ENCODE data around the gene TFCP2. TPM values are rescaled to one million over a fixed set of nuclear protein-coding genes. Genes with fewer than 3 reads are reported as not detected.

The TFCP2 gene
- total RNA-seq, 1 donor from 2014 or later: 40.7 TPM

DNA sequence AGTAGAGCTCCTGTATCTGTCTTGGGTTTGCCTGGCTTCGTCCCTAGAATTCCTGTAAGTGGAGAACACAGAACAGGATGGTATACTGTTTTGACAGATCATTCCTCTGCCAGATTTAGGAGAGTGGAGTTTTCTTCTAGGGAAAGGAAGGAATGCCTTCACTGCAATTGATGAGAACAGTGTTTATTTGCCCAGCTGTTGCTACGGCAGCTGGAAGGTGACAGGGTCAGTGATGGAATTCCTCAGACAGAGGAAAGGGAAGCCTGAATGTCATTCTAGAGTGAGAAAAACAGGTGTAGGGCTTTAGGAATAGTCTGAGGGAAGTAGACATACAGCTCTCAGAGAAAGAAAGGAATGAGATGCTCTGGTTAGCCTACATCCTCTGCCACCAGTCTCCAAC lies 101.3 kb downstream of the TFCP2 start:
- H3K9me3 Mint-ChIP-seq: no peaks in the 10 kb centered on the region
- peaks cover 19% of the 10 kb centered on the region for H3K36me3 Mint-ChIP-seq
- no peaks in the 10 kb centered on the region for H3K27me3 Mint-ChIP-seq
- H3K4me1 Mint-ChIP-seq (ENCODE audit: unreplicated experiment): no peaks in the 10 kb centered on the region
- no peak overlapping the region for H3K27ac Mint-ChIP-seq
- peak; percentile 8 for DNase-seq (ENCODE audit: extremely low spot score, unreplicated experiment)
- no peak for TF ChIP-seq CTCF (conservative IDR thresholded peaks at IDR 0.05)
- no peak overlapping the region for H3K4me3 Mint-ChIP-seq

- Mint-ChIP-seq H3K27ac (no peak overlapping the region), H3K4me3 (no peak overlapping the region), H3K9me3 (no peaks in the 10 kb centered on the region), H3K36me3 (peaks cover 19% of the 10 kb centered on the region), H3K27me3 (no peaks in the 10 kb centered on the region), H3K4me1 (ENCODE audit: unreplicated experiment) (no peaks in the 10 kb centered on the region)
- DNase-seq (ENCODE audit: extremely low spot score, unreplicated experiment): no peak
- TF ChIP-seq CTCF (conservative IDR thresholded peaks at IDR 0.05): no peak
Measured at GRCh38 chr12:51070004-51070403, 102.9 kb downstream of the TFCP2 start.

- no peak overlapping the region for H3K27ac Mint-ChIP-seq
- H3K4me3 Mint-ChIP-seq: no peak overlapping the region
- peaks cover 19% of the 10 kb centered on the region for H3K36me3 Mint-ChIP-seq
- no peak for DNase-seq (ENCODE audit: extremely low spot score, unreplicated experiment)
- no peaks in the 10 kb centered on the region for H3K9me3 Mint-ChIP-seq
- H3K27me3 Mint-ChIP-seq: no peaks in the 10 kb centered on the region
- no peaks in the 10 kb centered on the region for H3K4me1 Mint-ChIP-seq (ENCODE audit: unreplicated experiment)
- no peak for TF ChIP-seq CTCF (conservative IDR thresholded peaks at IDR 0.05)
Measured at GRCh38 chr12:51067771-51068170, 105.2 kb downstream of the TFCP2 start.

- TF ChIP-seq CTCF (conservative IDR thresholded peaks at IDR 0.05): no peak
- no peak for DNase-seq (ENCODE audit: extremely low spot score, unreplicated experiment)
- H3K27ac Mint-ChIP-seq: no peak overlapping the region
- no peaks in the 10 kb centered on the region for H3K9me3 Mint-ChIP-seq
- H3K36me3 Mint-ChIP-seq: peaks cover 25% of the 10 kb centered on the region
- no peaks in the 10 kb centered on the region for H3K4me1 Mint-ChIP-seq (ENCODE audit: unreplicated experiment)
- no peak overlapping the region for H3K4me3 Mint-ChIP-seq
- no peaks in the 10 kb centered on the region for H3K27me3 Mint-ChIP-seq
Measured at GRCh38 chr12:51067229-51067628, 105.7 kb downstream of the TFCP2 start.

GRCh38 chr12:51065530-51065929 lies 107.4 kb downstream of the TFCP2 start:
- no peak for DNase-seq (ENCODE audit: extremely low spot score, unreplicated experiment)
- Mint-ChIP-seq H3K36me3 (peaks cover 24% of the 10 kb centered on the region), H3K4me1 (ENCODE audit: unreplicated experiment) (no peaks in the 10 kb centered on the region), H3K27me3 (no peaks in the 10 kb centered on the region), H3K4me3 (no peak overlapping the region), H3K27ac (no peak overlapping the region), H3K9me3 (no peaks in the 10 kb centered on the region)
- no peak for TF ChIP-seq CTCF (conservative IDR thresholded peaks at IDR 0.05)
